ENCODE results near the gene ANKRD18B.
"Not testable (repeated sequence)": the region's sequence is repeated elsewhere in the genome, so short reads cannot be mapped to it uniquely, and the experiment has no call there.

ANKRD18B gene

GRCh38 chr9:33523397-33524305 lies at the start of gene ANKRD18B:
ANKRD18B (plus strand) TSS chr9:33524251; CDS start chr9:33524490, 239 bp downstream.
- peak; percentile 48 for TF ChIP-seq CTCF (conservative IDR thresholded peaks at IDR 0.05; ENCODE audit: low read depth, low read length)
- H3K4me3 ChIP-seq (ENCODE audit: low read length) = peak within 1 kb of the TSS; percentile 69
- DNase-seq (ENCODE audit: low read depth) = not testable (repeated sequence)

- DNase-seq (ENCODE audit: low read depth) = no peak
- no peak for TF ChIP-seq CTCF (conservative IDR thresholded peaks at IDR 0.05; ENCODE audit: low read depth, low read length)
- H3K4me3 ChIP-seq (ENCODE audit: low read length) = no peak overlapping the region
Observed at GRCh38 chr9:33475357-33475756, 48.7 kb upstream of the ANKRD18B start.

GRCh38 chr9:33476503-33476902 lies 47.5 kb upstream of the ANKRD18B start:
- H3K4me3 ChIP-seq (ENCODE audit: low read length) = no peak overlapping the region
- TF ChIP-seq CTCF (conservative IDR thresholded peaks at IDR 0.05; ENCODE audit: low read depth, low read length) = no peak
- no peak for DNase-seq (ENCODE audit: low read depth)

- no peak overlapping the region for H3K4me3 ChIP-seq (ENCODE audit: low read length)
- DNase-seq (ENCODE audit: low read depth) = no peak
- TF ChIP-seq CTCF (conservative IDR thresholded peaks at IDR 0.05; ENCODE audit: low read depth, low read length) = no peak
Observed at GRCh38 chr9:33480106-33480505, 43.9 kb upstream of the ANKRD18B start.

GRCh38 chr9:33480976-33481375 lies 43.1 kb upstream of the ANKRD18B start:
- no peak for DNase-seq (ENCODE audit: low read depth)
- no peak for TF ChIP-seq CTCF (conservative IDR thresholded peaks at IDR 0.05; ENCODE audit: low read depth, low read length)
- H3K4me3 ChIP-seq (ENCODE audit: low read length) = no peak overlapping the region

GRCh38 chr9:33485312-33485711 lies 38.7 kb upstream of the ANKRD18B start:
- not testable (repeated sequence) for DNase-seq (ENCODE audit: low read depth); H3K4me3 ChIP-seq (ENCODE audit: low read length)

- H3K4me3 ChIP-seq (ENCODE audit: low read length) = no peak overlapping the region
- TF ChIP-seq CTCF (conservative IDR thresholded peaks at IDR 0.05; ENCODE audit: low read depth, low read length) = no peak
- no peak for DNase-seq (ENCODE audit: low read depth)
Observed at GRCh38 chr9:33489066-33489465, 35.0 kb upstream of the ANKRD18B start.

- not testable (repeated sequence) for H3K4me3 ChIP-seq (ENCODE audit: low read length); DNase-seq (ENCODE audit: low read depth)
Observed at GRCh38 chr9:33493819-33494218, 30.2 kb upstream of the ANKRD18B start.
